ENCODE results near the gene C20orf96. TPM values are rescaled to one million over a fixed set of nuclear protein-coding genes. Genes with fewer than 3 reads are reported as not detected.

Gene C20orf96
- polyA plus RNA-seq, 1 experiment, result 13.7 TPM

DNA sequence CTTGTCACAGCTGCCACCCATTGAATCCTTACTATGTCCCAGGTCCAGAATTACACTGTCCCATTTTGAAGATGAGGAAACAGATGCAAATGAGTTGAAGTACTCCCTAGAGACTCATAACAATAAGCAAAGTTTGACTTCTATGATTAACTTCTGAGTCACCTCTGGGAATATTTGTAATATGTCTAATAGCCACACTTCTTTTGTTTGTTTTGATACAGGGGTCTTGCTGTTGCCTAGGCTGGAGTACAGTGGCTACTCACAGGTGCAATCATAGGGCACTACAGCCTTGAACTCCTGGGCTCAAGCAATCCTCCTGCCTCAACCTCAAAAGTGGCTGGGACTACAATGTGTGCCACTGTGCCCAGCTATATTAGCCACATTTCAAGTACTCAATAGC, 23.4 kb upstream of the C20orf96 start:
- CTCF ChIA-PET, result interaction anchor here (1.1 kb wide), 1 partner anchor 40 kb away, joined by 3 read pairs; no protein-coding TSS in a partner anchor
- peak overlapping the region; percentile 31 for H3K27ac ChIP-seq (ENCODE audit: low read depth, low read length)
- no peaks in the 10 kb centered on the region for H3K27me3 ChIP-seq (ENCODE audit: control insufficient read depth, insufficient read depth, low read length)
- no peak overlapping the region for H3K4me3 ChIP-seq (ENCODE audit: low read depth, low read length)
- no peaks in the 10 kb centered on the region for H3K9me3 ChIP-seq (ENCODE audit: control insufficient read depth, insufficient read depth, low read length)
- POLR2A ChIA-PET, result interaction anchor here (3.2 kb wide), 1 partner anchor 11 kb away, joined by 13 read pairs; the partner anchor contains the start of gene SOX12
- TF ChIP-seq CTCF (IDR thresholded peaks at IDR 0.05; ENCODE audit: low read depth, low read length), result no peak
- no peak for DNase-seq (ENCODE audit: low read depth, low spot score)

GRCh38 chr20:313402-313801, 22.9 kb upstream of the C20orf96 start:
- Histone ChIP-seq H3K4me3 (ENCODE audit: low read depth, low read length) (no peak overlapping the region), H3K9me3 (ENCODE audit: control insufficient read depth, insufficient read depth, low read length) (no peaks in the 10 kb centered on the region), H3K27ac (ENCODE audit: low read depth, low read length) (no peak overlapping the region), H3K27me3 (ENCODE audit: control insufficient read depth, insufficient read depth, low read length) (no peaks in the 10 kb centered on the region)
- CTCF ChIA-PET, result interaction anchor here (1.1 to 2.0 kb wide), 2 partner anchors 11 to 41 kb away, joined by 3 to 8 read pairs; no protein-coding TSS in a partner anchor
- DNase-seq (ENCODE audit: low read depth, low spot score), result no peak
- POLR2A ChIA-PET, result interaction anchor here (0.7 to 3.2 kb wide), 2 partner anchors 11 to 15 kb away, joined by 3 to 13 read pairs; partner anchors contain the start of gene SOX12
- no peak for TF ChIP-seq CTCF (IDR thresholded peaks at IDR 0.05; ENCODE audit: low read depth, low read length)

DNA sequence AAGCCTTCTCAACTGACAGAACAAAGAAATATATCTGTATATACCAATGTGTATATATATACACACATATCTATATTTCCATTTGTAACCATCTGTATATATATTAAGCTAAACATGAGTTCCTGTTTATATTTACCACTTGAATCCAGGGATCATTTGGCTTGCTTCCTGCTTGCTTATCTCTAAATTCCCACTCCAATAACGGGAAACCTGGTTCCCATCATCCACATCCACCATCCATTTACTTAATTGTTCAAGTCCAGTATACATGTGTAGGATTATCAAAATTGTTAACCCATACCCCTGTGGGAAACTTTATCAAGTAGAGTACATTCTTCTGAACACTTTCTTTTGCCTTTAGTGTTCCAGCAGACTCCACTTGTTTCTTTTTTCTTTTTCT, 22.3 kb upstream of the C20orf96 start:
- ChIA-PET POLR2A (interaction anchor here (0.7 to 3.2 kb wide), 3 partner anchors 12 to 15 kb away, joined by 3 to 13 read pairs (median 3); partner anchors contain the start of gene SOX12), CTCF (interaction anchor here (1.1 to 2.0 kb wide), 2 partner anchors 11 to 41 kb away, joined by 3 to 8 read pairs; no protein-coding TSS in a partner anchor)
- no peaks in the 10 kb centered on the region for H3K9me3 ChIP-seq (ENCODE audit: control insufficient read depth, insufficient read depth, low read length)
- no peak overlapping the region for H3K4me3 ChIP-seq (ENCODE audit: low read depth, low read length)
- no peak overlapping the region for H3K27ac ChIP-seq (ENCODE audit: low read depth, low read length)
- DNase-seq (ENCODE audit: low read depth, low spot score), result no peak
- TF ChIP-seq CTCF (IDR thresholded peaks at IDR 0.05; ENCODE audit: low read depth, low read length), result no peak
- H3K27me3 ChIP-seq (ENCODE audit: control insufficient read depth, insufficient read depth, low read length), result no peaks in the 10 kb centered on the region

DNA sequence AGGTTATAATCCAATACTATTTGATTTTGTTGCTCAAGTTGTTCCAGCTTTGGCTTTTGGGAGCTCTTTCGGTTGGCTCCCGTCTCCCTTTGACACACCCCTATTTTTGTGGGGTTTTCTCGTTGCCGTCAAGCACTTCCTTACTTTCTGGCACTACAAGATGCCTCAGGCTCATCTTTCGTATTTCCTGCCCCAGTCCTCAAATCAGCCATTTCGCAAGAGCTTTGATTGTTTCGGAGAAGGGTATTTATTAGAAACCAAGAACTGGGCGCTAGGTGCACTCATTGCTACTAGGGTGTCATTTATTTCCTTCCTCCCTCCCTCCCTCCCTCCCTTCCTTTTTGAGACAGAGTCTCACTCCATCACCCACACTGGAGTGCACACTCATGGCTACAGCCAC, 21.5 kb upstream of the C20orf96 start:
- DNase-seq (ENCODE audit: low read depth, low spot score), result no peak
- Histone ChIP-seq H3K27ac (ENCODE audit: low read depth, low read length) (no peak overlapping the region), H3K9me3 (ENCODE audit: control insufficient read depth, insufficient read depth, low read length) (no peaks in the 10 kb centered on the region), H3K27me3 (ENCODE audit: control insufficient read depth, insufficient read depth, low read length) (no peaks in the 10 kb centered on the region), H3K4me3 (ENCODE audit: low read depth, low read length) (no peak overlapping the region)
- TF ChIP-seq CTCF (IDR thresholded peaks at IDR 0.05; ENCODE audit: low read depth, low read length), result no peak
- CTCF ChIA-PET, result interaction anchor here (2.0 to 2.1 kb wide), 2 partner anchors 12 to 19 kb away, joined by 7 to 8 read pairs; no protein-coding TSS in a partner anchor
- POLR2A ChIA-PET, result interaction anchor here (0.6 to 3.2 kb wide), 3 partner anchors 11 to 15 kb away, joined by 3 to 13 read pairs (median 3); partner anchors contain the start of genes SOX12 and ZCCHC3

DNA sequence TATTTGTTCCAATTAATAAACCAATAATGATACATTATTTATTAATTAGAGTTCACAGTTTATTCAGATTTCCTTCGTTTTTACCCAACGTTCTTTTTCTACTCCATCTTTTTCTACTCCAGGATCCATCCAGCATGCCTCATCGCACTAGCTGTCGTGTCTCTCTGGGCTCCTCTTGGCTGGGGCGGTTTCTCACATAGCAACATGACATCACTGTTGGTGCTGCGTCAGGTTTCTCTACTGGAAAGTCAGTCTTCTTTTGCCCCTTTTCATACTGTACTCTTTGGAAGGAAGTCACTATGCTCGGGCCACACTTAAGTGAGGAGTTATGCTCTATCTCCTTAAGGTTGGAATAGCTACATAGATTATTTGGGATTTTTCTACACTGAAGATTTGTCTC, 21.1 kb upstream of the C20orf96 start:
- no peak overlapping the region for H3K4me3 ChIP-seq (ENCODE audit: low read depth, low read length)
- no peaks in the 10 kb centered on the region for H3K27me3 ChIP-seq (ENCODE audit: control insufficient read depth, insufficient read depth, low read length)
- CTCF ChIA-PET, result interaction anchor here (2.0 to 2.1 kb wide), 2 partner anchors 13 to 19 kb away, joined by 7 to 8 read pairs; no protein-coding TSS in a partner anchor
- POLR2A ChIA-PET, result interaction anchor here (3.2 kb wide), 1 partner anchor 13 kb away, joined by 13 read pairs; the partner anchor contains the start of gene SOX12
- H3K27ac ChIP-seq (ENCODE audit: low read depth, low read length), result no peak overlapping the region
- H3K9me3 ChIP-seq (ENCODE audit: control insufficient read depth, insufficient read depth, low read length), result no peaks in the 10 kb centered on the region
- DNase-seq (ENCODE audit: low read depth, low spot score), result no peak
- no peak for TF ChIP-seq CTCF (IDR thresholded peaks at IDR 0.05; ENCODE audit: low read depth, low read length)
